ENCODE data around the gene NOSTRIN. TPM values are rescaled to one million over a fixed set of nuclear protein-coding genes. Genes with fewer than 3 reads are reported as not detected.
"Not testable (repeated sequence)": the region's sequence is repeated elsewhere in the genome, so short reads cannot be mapped to it uniquely, and the experiment has no call there.

The NOSTRIN gene
- total RNA-seq, 4 donors from 2014 or later: 16.3 to 197 (median 70.6) TPM

GRCh38 chr2:168874368-168875054 is 72.1 kb downstream of the NOSTRIN start:
- DNase-seq (ENCODE audit: low spot score): no peak
- no peak for ATAC-seq (ENCODE audit: low FRiP score)
- no peak for TF ChIP-seq CTCF (IDR thresholded peaks at IDR 0.05)

- ATAC-seq (ENCODE audit: low FRiP score); DNase-seq (ENCODE audit: low spot score): not testable (repeated sequence)
Measured at GRCh38 chr2:168882163-168882562, 79.7 kb downstream of the NOSTRIN start.

GRCh38 chr2:168884975-168885374 is 82.5 kb downstream of the NOSTRIN start:
- ATAC-seq (ENCODE audit: low FRiP score) (no peak), DNase-seq (ENCODE audit: low spot score) (no peak)
- no peak for TF ChIP-seq CTCF (IDR thresholded peaks at IDR 0.05)

- ATAC-seq (ENCODE audit: low FRiP score) (no peak), DNase-seq (ENCODE audit: low spot score) (no peak)
- no peak for TF ChIP-seq CTCF (IDR thresholded peaks at IDR 0.05)
Measured at GRCh38 chr2:168889635-168890005, 87.2 kb downstream of the NOSTRIN start.

GRCh38 chr2:168890006-168890782 is 87.8 kb downstream of the NOSTRIN start, which contains the start of gene SPC25:
Gene SPC25, minus strand, starts transcription at chr2:168890430. Its CDS starts 911 bp downstream, at chr2:168889519.
- ATAC-seq (ENCODE audit: low FRiP score) (peak; percentile 93), DNase-seq (ENCODE audit: low spot score) (peak; percentile 64)
- no peak for TF ChIP-seq CTCF (IDR thresholded peaks at IDR 0.05)

- no peak for TF ChIP-seq CTCF (IDR thresholded peaks at IDR 0.05)
- DNase-seq (ENCODE audit: low spot score): no peak
- ATAC-seq (ENCODE audit: low FRiP score): no peak
Measured at GRCh38 chr2:168892327-168892726, 89.9 kb downstream of the NOSTRIN start.

- no peak for ATAC-seq (ENCODE audit: low FRiP score)
- DNase-seq (ENCODE audit: low spot score): no peak
- no peak for TF ChIP-seq CTCF (IDR thresholded peaks at IDR 0.05)
Measured at GRCh38 chr2:168894101-168894500, 91.7 kb downstream of the NOSTRIN start.
